WTC11 (cell line): ENCODE data around the gene U2AF2. TPM values are rescaled to one million over a fixed set of nuclear protein-coding genes. Genes with fewer than 3 reads are reported as not detected.

Experiments used
- ATAC-seq: fragments of 200-7000 bp; cut with Tn5 transposase; 2 replicates; pipeline ENCODE4 v1.10.0; 2021; ENCODE audit warnings: mild to moderate bottlenecking, moderate library complexity
- CTCF ChIA-PET: fragments of 300-600 bp; sonication (Branson Sonifier 250); formaldehyde crosslinking; loops from one replicate; lab custom pipeline; 2021; ENCODE audit warnings: antibody characterized with exemption; lab: Charles Lee
- POLR2A ChIA-PET: fragments of 350-600 bp; sonication (Branson Sonifier 250); formaldehyde crosslinking; loops from one replicate; lab custom pipeline; 2021; ENCODE audit warnings: antibody characterized with exemption; lab: Charles Lee
- DNase-seq: peaks from one replicate; pipeline ENCODE4 v3.0.0; 2021; ENCODE audit warnings: low spot score
- H3K27ac Mint-ChIP-seq: 2 replicates; pipeline ENCODE4 v1.8.0; 2021; ENCODE audit warnings: mixed read lengths
- H3K27me3 Mint-ChIP-seq: 2 replicates; pipeline ENCODE4 v1.8.0; 2021; ENCODE audit warnings: low read depth, mild to moderate bottlenecking, moderate library complexity, mixed read lengths
- H3K36me3 Mint-ChIP-seq: 2 replicates; pipeline ENCODE4 v1.8.0; 2021; ENCODE audit warnings: mixed read lengths
- H3K4me1 Mint-ChIP-seq: 2 replicates; pipeline ENCODE4 v1.8.0; 2022; ENCODE audit warnings: mixed read lengths
- H3K4me3 Mint-ChIP-seq: 2 replicates; pipeline ENCODE4 v1.8.0; 2021; ENCODE audit warnings: mild to moderate bottlenecking, moderate library complexity, mixed read lengths
- H3K9me3 Mint-ChIP-seq: 2 replicates; pipeline ENCODE4 v1.8.0; 2021; ENCODE audit warnings: mixed read lengths
- CREB1 ChIP-seq: sonication (generic); formaldehyde crosslinking; IDR thresholded peaks from 2 replicates; pipeline ENCODE4 v1.8.0; 2023; ENCODE audit warnings: mild to moderate bottlenecking, missing genetic modification reagents
- CREM ChIP-seq: sonication (generic); formaldehyde crosslinking; IDR thresholded peaks from 2 replicates; pipeline ENCODE4 v1.8.1; 2022; ENCODE audit warnings: mild to moderate bottlenecking, missing genetic modification reagents, moderate library complexity
- EMX1 ChIP-seq: fragments of 250-450 bp; sonication (Bioruptor Pico); IDR thresholded peaks from 2 replicates; pipeline ENCODE4 v1.8.0; 2021; ENCODE audit warnings: mild to moderate bottlenecking
- JAZF1 ChIP-seq: fragments of 250-450 bp; sonication (Bioruptor Pico); IDR thresholded peaks from 2 replicates; pipeline ENCODE4 v1.9.0; 2021; ENCODE audit warnings: moderate library complexity, mild to moderate bottlenecking, inconsistent platforms
- JUN ChIP-seq: sonication (generic); formaldehyde crosslinking; IDR thresholded peaks from 2 replicates; pipeline ENCODE4 v1.8.0; 2023; ENCODE audit warnings: mild to moderate bottlenecking, missing genetic modification reagents
- KAT7 ChIP-seq: sonication (generic); formaldehyde crosslinking; IDR thresholded peaks from 2 replicates; pipeline ENCODE4 v1.8.1; 2023; ENCODE audit warnings: missing genetic modification reagents, mild to moderate bottlenecking, borderline replicate concordance
- NFATC4 ChIP-seq: fragments of 250-450 bp; sonication (Bioruptor Pico); IDR thresholded peaks from 2 replicates; pipeline ENCODE4 v1.9.0; 2021; ENCODE audit warnings: mild to moderate bottlenecking
- NR1H2 ChIP-seq: sonication (generic); formaldehyde crosslinking; IDR thresholded peaks from 2 replicates; pipeline ENCODE4 v1.9.0; 2021; ENCODE audit warnings: mild to moderate bottlenecking, moderate library complexity, missing genetic modification reagents
- SOX15 ChIP-seq: fragments of 250-450 bp; sonication (Bioruptor Pico); IDR thresholded peaks from 2 replicates; pipeline ENCODE4 v1.9.0; 2021; ENCODE audit warnings: mild to moderate bottlenecking
- TEAD1 ChIP-seq: sonication (generic); formaldehyde crosslinking; IDR thresholded peaks from 2 replicates; pipeline ENCODE4 v1.8.0; 2022; ENCODE audit warnings: mild to moderate bottlenecking, missing genetic modification reagents
- ZNF396 ChIP-seq: fragments of 250-450 bp; sonication (Bioruptor Pico); IDR thresholded peaks from 2 replicates; pipeline ENCODE4 v1.8.0; 2021; ENCODE audit warnings: mild to moderate bottlenecking, moderate library complexity, borderline replicate concordance
- total RNA-seq: library from RNA; stranded (reverse); gene quantifications from 3 replicates; pipeline ENCODE4 v1.2.3, GENCODE V29; 2021
- TF ChIP-seq, protein P1 (sequence below): sonication (generic); formaldehyde crosslinking; IDR thresholded peaks from 2 replicates; pipeline ENCODE4 v1.8.1; 2022; ENCODE audit warnings: mild to moderate bottlenecking, missing genetic modification reagents, moderate library complexity, borderline replicate concordance
- TF ChIP-seq, protein P2 (sequence below): fragments of 200-600 bp; IDR thresholded peaks from 2 replicates; pipeline ENCODE4 v1.8.0; 2022; ENCODE audit warnings: antibody characterized with exemption
- TF ChIP-seq, protein P3 (sequence below): sonication (generic); formaldehyde crosslinking; IDR thresholded peaks from 2 replicates; pipeline ENCODE4 v1.8.0; 2023; ENCODE audit warnings: mild to moderate bottlenecking, missing genetic modification reagents
- TF ChIP-seq, protein P4 (sequence below): sonication (generic); formaldehyde crosslinking; IDR thresholded peaks from 2 replicates; pipeline ENCODE4 v1.8.1; 2023; ENCODE audit warnings: mild to moderate bottlenecking, missing genetic modification reagents, moderate library complexity
- TF ChIP-seq, protein P5 (sequence below): sonication (generic); formaldehyde crosslinking; conservative IDR thresholded peaks from 2 replicates; pipeline ENCODE4 v1.8.1; 2023; ENCODE audit warnings: mild to moderate bottlenecking, low read depth, missing genetic modification reagents, moderate library complexity
- TF ChIP-seq, protein P6 (sequence below): sonication (generic); formaldehyde crosslinking; IDR thresholded peaks from 2 replicates; pipeline ENCODE4 v1.8.1; 2022; ENCODE audit warnings: missing genetic modification reagents, borderline replicate concordance
- TF ChIP-seq, protein P7 (sequence below): sonication (generic); formaldehyde crosslinking; IDR thresholded peaks from 2 replicates; pipeline ENCODE4 v1.8.0; 2022; ENCODE audit warnings: missing genetic modification reagents

Gene U2AF2
- total RNA-seq, 1 experiment from 2014 or later, result 302 TPM

DNA sequence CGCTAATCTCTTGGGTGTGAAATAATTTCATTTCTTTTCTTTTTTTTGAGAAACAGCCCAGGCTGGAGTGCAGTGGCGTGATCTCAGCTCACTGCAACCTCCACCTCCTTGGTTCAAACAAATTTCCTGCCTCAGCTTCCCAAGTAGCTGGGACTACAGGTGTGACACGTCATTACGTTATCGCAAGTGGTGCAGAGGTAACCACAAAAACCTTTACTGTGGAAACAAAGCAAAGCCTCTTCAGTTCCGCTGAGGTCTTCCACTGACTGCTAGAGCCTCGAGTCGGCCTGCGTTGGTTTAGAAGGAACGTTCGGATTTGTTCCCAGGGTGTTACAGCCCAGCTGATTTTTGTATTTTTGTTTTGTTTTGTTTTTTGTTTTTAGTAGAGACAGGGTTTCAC is 28.5 kb upstream of the U2AF2 start (continued):
- TF ChIP-seq JUN (CRISPR knock-in tag) (no peak), CREM (CRISPR knock-in tag) (no peak), NR1H2 (no peak)
- TF ChIP-seq, protein P1, sequence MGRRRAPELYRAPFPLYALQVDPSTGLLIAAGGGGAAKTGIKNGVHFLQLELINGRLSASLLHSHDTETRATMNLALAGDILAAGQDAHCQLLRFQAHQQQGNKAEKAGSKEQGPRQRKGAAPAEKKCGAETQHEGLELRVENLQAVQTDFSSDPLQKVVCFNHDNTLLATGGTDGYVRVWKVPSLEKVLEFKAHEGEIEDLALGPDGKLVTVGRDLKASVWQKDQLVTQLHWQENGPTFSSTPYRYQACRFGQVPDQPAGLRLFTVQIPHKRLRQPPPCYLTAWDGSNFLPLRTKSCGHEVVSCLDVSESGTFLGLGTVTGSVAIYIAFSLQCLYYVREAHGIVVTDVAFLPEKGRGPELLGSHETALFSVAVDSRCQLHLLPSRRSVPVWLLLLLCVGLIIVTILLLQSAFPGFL (CRISPR knock-in tag), result no peak

DNA sequence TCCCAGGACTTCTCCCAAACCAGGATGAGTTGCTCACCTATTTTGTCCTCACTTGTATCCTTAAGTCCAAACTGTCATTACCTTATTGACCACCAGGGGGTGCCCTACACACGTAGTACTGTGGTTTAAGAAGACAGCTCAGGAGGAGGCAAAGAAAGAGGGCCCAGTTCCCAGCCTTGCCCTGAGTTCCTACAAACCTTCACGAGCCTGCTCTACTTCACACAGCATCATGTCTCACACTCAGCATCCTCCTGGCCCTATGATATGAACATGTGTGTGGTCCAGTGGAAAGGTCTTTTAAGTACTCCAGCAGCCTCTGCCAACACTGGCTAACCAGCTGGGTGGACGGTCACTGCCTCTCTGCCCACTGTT is 22.4 kb upstream of the U2AF2 start:
- ChIA-PET CTCF (interaction anchor here (0.5 to 3.9 kb wide), 45 partner anchors 8 to 1210 kb away, joined by 3 to 55 read pairs (median 4); partner anchors contain the start of genes CCDC106, FIZ1, ISOC2 and NAT14), POLR2A (interaction anchor here (0.9 to 2.9 kb wide), 5 partner anchors 8 to 88 kb away, joined by 3 to 8 read pairs (median 4); partner anchors contain the start of genes U2AF2, ZNF784 and ZNF865)
- H3K36me3 Mint-ChIP-seq, result 0 out of 2 replicates have a peak, but pooled peaks cover 5% of the 10 kb centered on the region
- peak overlapping the region; percentile 20; the same call in 1 of the 2 replicates for H3K4me3 Mint-ChIP-seq
- no peaks in the 10 kb centered on the region for H3K9me3 Mint-ChIP-seq
- ATAC-seq (peak; percentile 61), DNase-seq (peak; percentile 92)
- TF ChIP-seq, protein P2, sequence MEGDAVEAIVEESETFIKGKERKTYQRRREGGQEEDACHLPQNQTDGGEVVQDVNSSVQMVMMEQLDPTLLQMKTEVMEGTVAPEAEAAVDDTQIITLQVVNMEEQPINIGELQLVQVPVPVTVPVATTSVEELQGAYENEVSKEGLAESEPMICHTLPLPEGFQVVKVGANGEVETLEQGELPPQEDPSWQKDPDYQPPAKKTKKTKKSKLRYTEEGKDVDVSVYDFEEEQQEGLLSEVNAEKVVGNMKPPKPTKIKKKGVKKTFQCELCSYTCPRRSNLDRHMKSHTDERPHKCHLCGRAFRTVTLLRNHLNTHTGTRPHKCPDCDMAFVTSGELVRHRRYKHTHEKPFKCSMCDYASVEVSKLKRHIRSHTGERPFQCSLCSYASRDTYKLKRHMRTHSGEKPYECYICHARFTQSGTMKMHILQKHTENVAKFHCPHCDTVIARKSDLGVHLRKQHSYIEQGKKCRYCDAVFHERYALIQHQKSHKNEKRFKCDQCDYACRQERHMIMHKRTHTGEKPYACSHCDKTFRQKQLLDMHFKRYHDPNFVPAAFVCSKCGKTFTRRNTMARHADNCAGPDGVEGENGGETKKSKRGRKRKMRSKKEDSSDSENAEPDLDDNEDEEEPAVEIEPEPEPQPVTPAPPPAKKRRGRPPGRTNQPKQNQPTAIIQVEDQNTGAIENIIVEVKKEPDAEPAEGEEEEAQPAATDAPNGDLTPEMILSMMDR, result peak; percentile 87
- TF ChIP-seq, protein P3, sequence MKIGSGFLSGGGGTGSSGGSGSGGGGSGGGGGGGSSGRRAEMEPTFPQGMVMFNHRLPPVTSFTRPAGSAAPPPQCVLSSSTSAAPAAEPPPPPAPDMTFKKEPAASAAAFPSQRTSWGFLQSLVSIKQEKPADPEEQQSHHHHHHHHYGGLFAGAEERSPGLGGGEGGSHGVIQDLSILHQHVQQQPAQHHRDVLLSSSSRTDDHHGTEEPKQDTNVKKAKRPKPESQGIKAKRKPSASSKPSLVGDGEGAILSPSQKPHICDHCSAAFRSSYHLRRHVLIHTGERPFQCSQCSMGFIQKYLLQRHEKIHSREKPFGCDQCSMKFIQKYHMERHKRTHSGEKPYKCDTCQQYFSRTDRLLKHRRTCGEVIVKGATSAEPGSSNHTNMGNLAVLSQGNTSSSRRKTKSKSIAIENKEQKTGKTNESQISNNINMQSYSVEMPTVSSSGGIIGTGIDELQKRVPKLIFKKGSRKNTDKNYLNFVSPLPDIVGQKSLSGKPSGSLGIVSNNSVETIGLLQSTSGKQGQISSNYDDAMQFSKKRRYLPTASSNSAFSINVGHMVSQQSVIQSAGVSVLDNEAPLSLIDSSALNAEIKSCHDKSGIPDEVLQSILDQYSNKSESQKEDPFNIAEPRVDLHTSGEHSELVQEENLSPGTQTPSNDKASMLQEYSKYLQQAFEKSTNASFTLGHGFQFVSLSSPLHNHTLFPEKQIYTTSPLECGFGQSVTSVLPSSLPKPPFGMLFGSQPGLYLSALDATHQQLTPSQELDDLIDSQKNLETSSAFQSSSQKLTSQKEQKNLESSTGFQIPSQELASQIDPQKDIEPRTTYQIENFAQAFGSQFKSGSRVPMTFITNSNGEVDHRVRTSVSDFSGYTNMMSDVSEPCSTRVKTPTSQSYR (CRISPR knock-in tag), result no peak
- H3K27ac Mint-ChIP-seq, result peak overlapping the region; percentile 80
- peaks cover 29% of the 10 kb centered on the region for H3K4me1 Mint-ChIP-seq
- H3K27me3 Mint-ChIP-seq, result peaks cover 9% of the 10 kb centered on the region; the same call in 1 of the 2 replicates

DNA sequence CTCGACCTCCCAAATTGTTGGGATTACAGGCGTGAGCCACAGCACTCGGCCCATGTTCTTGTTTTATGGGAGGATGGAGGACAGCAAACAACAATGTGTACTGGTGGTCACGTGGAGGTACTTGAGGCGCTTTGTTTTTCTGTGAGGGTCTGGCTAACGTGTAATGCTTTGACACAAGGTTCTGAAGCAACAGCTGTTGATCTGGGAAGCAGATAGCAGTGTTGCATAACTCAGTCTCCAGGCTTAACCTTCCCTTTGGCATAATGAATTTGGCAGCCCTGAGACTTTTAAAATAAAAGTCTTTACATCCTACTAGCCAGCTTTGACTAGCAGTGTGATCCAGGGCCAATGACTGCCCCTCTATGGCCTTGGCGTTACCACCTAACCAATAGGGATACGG is 21.0 kb upstream of the U2AF2 start:
- Mint-ChIP-seq H3K27ac (no peak overlapping the region), H3K9me3 (peaks cover under 1% of the 10 kb centered on the region), H3K27me3 (peaks cover 2% of the 10 kb centered on the region; the same call in 1 of the 2 replicates), H3K4me1 (peaks cover 29% of the 10 kb centered on the region), H3K4me3 (peak overlapping the region; percentile 100), H3K36me3 (peaks cover 12% of the 10 kb centered on the region)
- DNase-seq (no peak), ATAC-seq (no peak)
- ChIA-PET CTCF (interaction anchor here (1.5 to 3.9 kb wide), 9 partner anchors 9 to 167 kb away, joined by 5 to 55 read pairs (median 21); partner anchors contain the start of genes CCDC106, U2AF2, ZNF628 and ZNF784), POLR2A (no interaction called here)
- TF ChIP-seq NFATC4 (CRISPR knock-in tag) (no peak), JAZF1 (CRISPR knock-in tag) (no peak), CREB1 (no peak), KAT7 (no peak), TEAD1 (CRISPR knock-in tag) (no peak), SOX15 (no peak), JUN (CRISPR knock-in tag) (no peak), ZNF396 (CRISPR knock-in tag) (no peak), CREM (CRISPR knock-in tag) (no peak), EMX1 (CRISPR knock-in tag) (no peak)
- TF ChIP-seq, protein P4, sequence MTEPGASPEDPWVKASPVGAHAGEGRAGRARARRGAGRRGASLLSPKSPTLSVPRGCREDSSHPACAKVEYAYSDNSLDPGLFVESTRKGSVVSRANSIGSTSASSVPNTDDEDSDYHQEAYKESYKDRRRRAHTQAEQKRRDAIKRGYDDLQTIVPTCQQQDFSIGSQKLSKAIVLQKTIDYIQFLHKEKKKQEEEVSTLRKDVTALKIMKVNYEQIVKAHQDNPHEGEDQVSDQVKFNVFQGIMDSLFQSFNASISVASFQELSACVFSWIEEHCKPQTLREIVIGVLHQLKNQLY (CRISPR knock-in tag), result no peak
- TF ChIP-seq, protein P5, sequence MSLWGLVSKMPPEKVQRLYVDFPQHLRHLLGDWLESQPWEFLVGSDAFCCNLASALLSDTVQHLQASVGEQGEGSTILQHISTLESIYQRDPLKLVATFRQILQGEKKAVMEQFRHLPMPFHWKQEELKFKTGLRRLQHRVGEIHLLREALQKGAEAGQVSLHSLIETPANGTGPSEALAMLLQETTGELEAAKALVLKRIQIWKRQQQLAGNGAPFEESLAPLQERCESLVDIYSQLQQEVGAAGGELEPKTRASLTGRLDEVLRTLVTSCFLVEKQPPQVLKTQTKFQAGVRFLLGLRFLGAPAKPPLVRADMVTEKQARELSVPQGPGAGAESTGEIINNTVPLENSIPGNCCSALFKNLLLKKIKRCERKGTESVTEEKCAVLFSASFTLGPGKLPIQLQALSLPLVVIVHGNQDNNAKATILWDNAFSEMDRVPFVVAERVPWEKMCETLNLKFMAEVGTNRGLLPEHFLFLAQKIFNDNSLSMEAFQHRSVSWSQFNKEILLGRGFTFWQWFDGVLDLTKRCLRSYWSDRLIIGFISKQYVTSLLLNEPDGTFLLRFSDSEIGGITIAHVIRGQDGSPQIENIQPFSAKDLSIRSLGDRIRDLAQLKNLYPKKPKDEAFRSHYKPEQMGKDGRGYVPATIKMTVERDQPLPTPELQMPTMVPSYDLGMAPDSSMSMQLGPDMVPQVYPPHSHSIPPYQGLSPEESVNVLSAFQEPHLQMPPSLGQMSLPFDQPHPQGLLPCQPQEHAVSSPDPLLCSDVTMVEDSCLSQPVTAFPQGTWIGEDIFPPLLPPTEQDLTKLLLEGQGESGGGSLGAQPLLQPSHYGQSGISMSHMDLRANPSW (CRISPR knock-in tag), result no peak
- TF ChIP-seq, protein P6, sequence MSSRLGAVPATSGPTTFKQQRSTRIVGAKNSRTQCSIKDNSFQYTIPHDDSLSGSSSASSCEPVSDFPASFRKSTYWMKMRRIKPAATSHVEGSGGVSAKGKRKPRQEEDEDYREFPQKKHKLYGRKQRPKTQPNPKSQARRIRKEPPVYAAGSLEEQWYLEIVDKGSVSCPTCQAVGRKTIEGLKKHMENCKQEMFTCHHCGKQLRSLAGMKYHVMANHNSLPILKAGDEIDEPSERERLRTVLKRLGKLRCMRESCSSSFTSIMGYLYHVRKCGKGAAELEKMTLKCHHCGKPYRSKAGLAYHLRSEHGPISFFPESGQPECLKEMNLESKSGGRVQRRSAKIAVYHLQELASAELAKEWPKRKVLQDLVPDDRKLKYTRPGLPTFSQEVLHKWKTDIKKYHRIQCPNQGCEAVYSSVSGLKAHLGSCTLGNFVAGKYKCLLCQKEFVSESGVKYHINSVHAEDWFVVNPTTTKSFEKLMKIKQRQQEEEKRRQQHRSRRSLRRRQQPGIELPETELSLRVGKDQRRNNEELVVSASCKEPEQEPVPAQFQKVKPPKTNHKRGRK (CRISPR knock-in tag), result no peak
- TF ChIP-seq, protein P7, sequence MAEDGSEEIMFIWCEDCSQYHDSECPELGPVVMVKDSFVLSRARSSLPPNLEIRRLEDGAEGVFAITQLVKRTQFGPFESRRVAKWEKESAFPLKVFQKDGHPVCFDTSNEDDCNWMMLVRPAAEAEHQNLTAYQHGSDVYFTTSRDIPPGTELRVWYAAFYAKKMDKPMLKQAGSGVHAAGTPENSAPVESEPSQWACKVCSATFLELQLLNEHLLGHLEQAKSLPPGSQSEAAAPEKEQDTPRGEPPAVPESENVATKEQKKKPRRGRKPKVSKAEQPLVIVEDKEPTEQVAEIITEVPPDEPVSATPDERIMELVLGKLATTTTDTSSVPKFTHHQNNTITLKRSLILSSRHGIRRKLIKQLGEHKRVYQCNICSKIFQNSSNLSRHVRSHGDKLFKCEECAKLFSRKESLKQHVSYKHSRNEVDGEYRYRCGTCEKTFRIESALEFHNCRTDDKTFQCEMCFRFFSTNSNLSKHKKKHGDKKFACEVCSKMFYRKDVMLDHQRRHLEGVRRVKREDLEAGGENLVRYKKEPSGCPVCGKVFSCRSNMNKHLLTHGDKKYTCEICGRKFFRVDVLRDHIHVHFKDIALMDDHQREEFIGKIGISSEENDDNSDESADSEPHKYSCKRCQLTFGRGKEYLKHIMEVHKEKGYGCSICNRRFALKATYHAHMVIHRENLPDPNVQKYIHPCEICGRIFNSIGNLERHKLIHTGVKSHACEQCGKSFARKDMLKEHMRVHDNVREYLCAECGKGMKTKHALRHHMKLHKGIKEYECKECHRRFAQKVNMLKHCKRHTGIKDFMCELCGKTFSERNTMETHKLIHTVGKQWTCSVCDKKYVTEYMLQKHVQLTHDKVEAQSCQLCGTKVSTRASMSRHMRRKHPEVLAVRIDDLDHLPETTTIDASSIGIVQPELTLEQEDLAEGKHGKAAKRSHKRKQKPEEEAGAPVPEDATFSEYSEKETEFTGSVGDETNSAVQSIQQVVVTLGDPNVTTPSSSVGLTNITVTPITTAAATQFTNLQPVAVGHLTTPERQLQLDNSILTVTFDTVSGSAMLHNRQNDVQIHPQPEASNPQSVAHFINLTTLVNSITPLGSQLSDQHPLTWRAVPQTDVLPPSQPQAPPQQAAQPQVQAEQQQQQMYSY, result no peak
